GM21619 (cell line): Measurements from ENCODE around the gene DAD1.
"Not testable (repeated sequence)": the region's sequence is repeated elsewhere in the genome, so short reads cannot be mapped to it uniquely, and the experiment has no call there.

Source experiments
- ATAC-seq: cut with Tn5 transposase; IDR thresholded peaks from one replicate; pipeline ENCODE4 v1.9.1; 2021; ENCODE audit not compliant: unreplicated experiment

DAD1 gene

GRCh38 chr14:22589096-22589839, at the start of gene DAD1:
Gene DAD1, minus strand, starts transcription at chr14:22589224. Its CDS starts 67 bp downstream, at chr14:22589157.
- peak; percentile 89 for ATAC-seq

- ATAC-seq = not testable (repeated sequence)
Measured at GRCh38 chr14:22635980-22636379, 47.0 kb upstream of the DAD1 start.

- no peak for ATAC-seq
Measured at GRCh38 chr14:22634233-22634900, 45.3 kb upstream of the DAD1 start.

GRCh38 chr14:22630486-22630885, 41.5 kb upstream of the DAD1 start:
- no peak for ATAC-seq

- ATAC-seq = no peak
Measured at GRCh38 chr14:22630066-22630465, 41.0 kb upstream of the DAD1 start.

GRCh38 chr14:22629361-22629760, 40.3 kb upstream of the DAD1 start:
- ATAC-seq = no peak

GRCh38 chr14:22627506-22628263, 38.7 kb upstream of the DAD1 start:
- ATAC-seq = no peak

- ATAC-seq = no peak
Measured at GRCh38 chr14:22626590-22626989, 37.6 kb upstream of the DAD1 start.

- no peak for ATAC-seq
Measured at GRCh38 chr14:22623047-22623446, 34.0 kb upstream of the DAD1 start.

- ATAC-seq = no peak
Measured at GRCh38 chr14:22622255-22622654, 33.2 kb upstream of the DAD1 start.

GRCh38 chr14:22615765-22616164, 26.7 kb upstream of the DAD1 start:
- not testable (repeated sequence) for ATAC-seq

- no peak for ATAC-seq
Measured at GRCh38 chr14:22614240-22614799, 25.3 kb upstream of the DAD1 start.

- no peak for ATAC-seq
Measured at GRCh38 chr14:22613736-22614239, 24.8 kb upstream of the DAD1 start.

GRCh38 chr14:22613106-22613695, 24.2 kb upstream of the DAD1 start:
- ATAC-seq = no peak

- ATAC-seq = no peak
Measured at GRCh38 chr14:22610931-22611330, 21.9 kb upstream of the DAD1 start.

- no peak for ATAC-seq
Measured at GRCh38 chr14:22607291-22607690, 18.3 kb upstream of the DAD1 start.

- ATAC-seq = no peak
Measured at GRCh38 chr14:22606380-22606779, 17.4 kb upstream of the DAD1 start.

- no peak for ATAC-seq
Measured at GRCh38 chr14:22602862-22603261, 13.8 kb upstream of the DAD1 start.

- ATAC-seq = no peak
Measured at GRCh38 chr14:22601996-22602395, 13.0 kb upstream of the DAD1 start.

- no peak for ATAC-seq
Measured at GRCh38 chr14:22601456-22601855, 12.4 kb upstream of the DAD1 start.

- ATAC-seq = no peak
Measured at GRCh38 chr14:22600027-22600426, 11.0 kb upstream of the DAD1 start.
